CD4-positive, alpha-beta T cell treated with Interleukin-6 at 100 ng/mL for 8 hours (primary cell): ENCODE results near the gene LRRN4.

Experiments used
- DNase-seq: peaks from one replicate; pipeline ENCODE4 v3.0.0-alpha.2; 2020; ENCODE audit warnings: mixed read lengths, low spot score

The LRRN4 gene

DNA sequence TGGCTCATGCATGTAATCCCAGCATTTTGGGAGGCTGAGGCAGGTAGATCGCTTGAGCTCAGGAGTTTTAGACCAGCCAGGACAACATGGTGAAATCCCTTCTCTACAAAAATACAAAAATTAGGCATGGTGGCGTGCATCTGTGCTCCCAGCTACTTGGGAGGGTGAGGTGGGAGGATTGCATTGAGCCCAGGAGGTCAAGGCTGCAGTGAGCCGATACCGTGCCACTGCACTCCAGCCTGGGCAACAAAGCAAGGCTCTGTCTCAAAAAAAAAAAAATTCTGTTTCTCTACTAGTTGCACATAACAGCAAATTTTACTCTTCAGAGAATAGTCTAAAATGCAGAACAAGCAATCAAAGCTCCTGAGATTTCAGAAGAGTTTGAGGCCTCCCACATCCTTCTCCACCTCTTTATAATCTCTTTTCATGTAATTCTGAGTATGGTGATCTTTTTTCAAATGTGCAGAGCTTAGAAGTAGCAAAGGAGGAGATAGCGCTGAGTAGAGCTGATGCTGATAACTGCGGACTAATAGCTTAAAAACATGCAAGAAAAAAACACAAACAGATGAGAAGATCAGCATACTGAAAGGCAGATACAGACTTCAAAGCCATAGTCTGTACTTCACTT lies 23.3 kb downstream of the LRRN4 start:
- DNase-seq: no peak

DNA sequence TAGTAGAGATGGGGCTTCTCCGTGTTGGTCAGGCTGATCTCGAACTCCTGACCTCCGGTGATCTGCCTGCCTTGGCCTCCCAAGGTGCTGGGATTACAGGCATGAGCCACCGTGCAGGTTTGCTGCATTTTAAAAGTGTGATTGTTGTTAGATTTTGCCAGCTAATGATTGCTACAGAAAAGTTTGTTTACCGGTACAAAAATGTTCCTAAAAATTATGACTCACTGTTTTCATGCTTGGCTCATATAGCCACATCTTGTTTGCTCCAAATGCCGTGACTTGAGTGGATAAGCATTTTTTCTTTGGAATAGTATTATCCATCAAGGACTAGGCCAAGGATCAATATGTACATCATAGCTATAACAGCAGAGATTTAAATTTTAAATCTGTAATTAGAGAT lies 24.3 kb downstream of the LRRN4 start:
- no peak for DNase-seq

DNA sequence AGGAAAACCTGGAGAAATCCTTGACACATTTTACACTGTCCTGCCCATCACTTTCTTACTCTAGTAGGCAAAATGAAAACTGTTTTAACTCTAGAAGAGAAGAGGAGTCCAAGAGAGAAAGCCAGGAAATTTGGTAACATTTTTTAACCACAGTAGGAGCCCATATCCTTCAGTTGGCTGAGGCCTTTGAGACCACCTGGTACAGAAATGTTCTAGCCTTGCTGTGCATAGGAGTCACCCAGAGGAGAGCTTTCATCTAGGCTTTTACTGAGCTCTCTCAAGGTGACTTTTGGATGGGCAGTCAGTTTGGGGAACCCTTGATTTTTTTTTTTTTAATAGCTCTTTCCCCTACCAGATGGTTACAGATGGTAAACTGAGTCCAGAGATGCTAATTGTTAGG lies 25.0 kb downstream of the LRRN4 start:
- DNase-seq: no peak

DNA sequence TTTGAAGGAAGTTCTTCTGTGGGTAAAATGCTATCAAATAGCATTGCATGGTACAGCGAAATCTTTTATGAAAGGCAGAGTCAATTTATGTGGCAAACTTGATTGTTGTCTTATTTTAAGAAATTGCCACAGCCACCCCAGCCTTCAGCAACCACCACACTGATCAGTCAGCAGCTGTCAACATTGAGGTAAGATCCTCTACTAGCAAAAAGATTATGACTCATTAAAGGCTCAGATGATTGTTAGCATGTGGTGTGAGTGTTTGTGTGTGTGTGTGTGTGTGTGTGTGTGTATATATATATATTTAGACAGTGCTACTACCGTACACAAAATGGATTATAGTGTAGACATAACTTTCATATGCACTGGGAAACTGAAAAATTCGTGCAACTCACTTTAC lies 27.8 kb downstream of the LRRN4 start:
- no peak for DNase-seq

DNA sequence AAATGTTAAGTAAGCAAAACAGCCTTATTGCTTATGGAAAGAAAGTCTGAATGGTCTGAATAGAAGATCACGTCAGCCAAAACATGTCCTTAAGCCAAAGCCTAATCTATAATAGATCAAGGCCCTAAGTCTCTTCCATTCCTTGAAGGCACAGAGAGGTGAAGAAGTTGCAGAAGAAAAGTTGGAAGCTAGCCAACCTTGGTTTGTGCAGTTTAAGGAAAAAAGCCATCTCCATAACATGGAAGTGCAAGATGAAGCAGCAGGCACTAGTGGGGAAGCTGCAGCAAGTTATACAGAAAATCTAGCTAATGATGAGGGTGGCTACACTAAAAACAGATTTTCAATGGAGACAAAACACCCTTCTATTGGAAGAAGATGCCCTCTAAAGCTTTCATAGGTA lies 29.1 kb downstream of the LRRN4 start:
- no peak for DNase-seq

DNA sequence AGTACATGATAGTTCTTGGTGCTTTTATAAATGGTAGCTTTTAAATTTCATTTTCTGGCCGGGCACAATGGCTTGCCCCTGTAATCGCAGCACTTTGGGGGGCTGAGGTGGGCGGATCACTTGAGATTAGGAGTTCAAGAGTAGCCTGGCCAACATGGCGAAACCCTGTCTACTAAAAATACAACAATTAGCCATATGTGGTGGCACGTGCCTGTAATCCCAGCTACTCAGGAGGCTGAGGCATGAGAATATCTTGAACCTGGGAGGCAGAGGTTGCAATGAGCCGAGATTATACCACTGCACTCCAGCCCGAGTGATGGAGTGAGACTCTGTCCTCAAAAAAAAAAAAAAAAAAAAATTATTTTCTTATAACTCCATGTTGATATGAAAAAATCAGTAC lies 36.0 kb downstream of the LRRN4 start:
- DNase-seq: no peak

DNA sequence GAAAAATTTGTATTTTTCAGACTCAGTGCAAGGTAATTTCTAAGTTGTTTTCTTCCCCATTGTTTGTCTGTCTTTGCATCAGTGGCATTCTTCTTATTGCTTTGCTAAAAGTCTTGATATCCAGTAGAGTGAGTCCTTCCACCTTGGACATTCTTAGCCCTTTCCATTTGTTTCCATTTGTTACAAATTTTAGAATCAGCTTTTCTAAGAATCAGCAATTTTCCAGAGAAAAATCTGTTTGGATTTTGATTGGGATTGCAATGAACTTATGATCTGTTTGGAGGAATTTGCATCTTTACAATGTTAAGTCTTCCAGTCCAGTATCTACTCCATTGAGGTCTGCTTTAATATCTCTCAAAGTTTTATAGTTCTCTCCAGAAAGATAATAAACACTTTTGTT lies 36.4 kb downstream of the LRRN4 start:
- DNase-seq: no peak

DNA sequence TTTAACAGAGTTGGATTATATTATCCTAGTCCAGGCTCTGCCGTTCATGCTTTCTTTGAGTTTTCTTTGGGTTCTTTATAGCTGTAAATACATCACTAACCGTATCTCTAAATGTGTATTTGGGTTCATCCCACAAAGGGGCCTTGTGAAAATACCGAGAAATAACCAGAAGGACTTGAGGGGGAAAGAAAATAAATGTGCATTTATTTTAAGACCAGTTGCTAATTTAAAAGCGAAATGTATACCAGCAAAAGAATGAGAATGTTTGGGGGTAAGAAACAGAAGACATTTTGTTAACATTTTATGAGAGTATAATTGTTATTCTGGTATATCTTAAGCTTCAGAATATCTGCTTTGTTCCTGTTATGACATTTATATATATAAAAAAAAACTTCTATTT lies 38.9 kb downstream of the LRRN4 start:
- no peak for DNase-seq

DNA sequence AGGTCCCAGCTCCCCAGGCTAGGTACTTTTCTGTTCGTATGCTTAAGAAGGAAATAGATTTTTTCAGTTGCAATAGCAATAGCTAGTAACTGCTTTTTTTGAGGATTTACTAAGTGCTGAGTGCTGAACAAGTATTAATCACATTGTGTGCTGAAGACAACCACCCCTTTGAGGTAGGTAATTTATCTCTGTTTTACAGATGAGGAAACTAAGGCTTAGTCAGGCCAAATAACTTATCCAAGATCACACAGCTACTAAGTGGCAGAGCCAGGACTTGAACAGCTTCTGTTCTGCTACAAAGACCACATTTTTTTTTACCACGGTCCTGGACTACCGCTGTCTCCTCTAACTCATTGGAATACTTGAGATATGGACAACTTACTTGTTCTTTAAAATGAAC lies 39.8 kb downstream of the LRRN4 start:
- no peak for DNase-seq

DNA sequence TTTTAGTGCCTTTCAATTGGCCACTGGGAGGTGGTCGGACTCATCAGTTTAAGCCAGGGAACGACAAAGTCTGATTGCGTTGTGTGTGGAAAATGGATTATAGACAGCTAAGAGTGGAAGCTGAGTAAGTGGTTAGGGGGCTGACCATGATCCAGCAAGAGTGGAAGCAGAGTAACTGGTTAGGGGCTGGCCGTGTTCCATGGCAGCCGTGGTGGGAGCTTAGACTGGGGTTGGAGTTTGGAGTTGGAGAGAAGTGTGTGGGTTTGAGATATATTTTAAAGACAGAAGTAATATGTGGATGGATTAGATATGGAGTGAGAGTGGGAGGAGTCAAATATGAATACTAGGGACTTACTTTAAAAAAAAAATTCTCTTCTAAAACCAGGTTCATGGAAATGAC lies 41.7 kb downstream of the LRRN4 start:
- DNase-seq: no peak

DNA sequence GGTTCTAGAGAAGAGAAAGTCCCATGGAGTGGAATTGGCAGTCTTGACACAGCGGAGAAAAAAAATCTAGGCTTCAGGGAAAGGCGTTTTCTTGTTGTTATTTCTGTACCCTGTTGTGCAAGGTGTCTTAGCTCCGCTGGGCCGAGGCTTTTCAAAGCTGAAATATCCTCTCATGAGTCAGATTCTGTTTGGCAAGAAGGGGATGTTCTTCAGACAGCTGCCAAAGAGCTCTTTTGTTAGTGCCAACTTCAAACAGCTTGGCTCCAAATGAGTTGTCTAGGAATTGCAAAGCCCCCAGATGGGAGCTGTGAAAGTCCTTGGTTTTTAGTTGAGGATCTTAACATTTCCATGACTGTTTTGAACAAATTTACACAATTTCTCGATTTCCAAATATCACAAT lies 45.6 kb downstream of the LRRN4 start:
- DNase-seq: no peak

DNA sequence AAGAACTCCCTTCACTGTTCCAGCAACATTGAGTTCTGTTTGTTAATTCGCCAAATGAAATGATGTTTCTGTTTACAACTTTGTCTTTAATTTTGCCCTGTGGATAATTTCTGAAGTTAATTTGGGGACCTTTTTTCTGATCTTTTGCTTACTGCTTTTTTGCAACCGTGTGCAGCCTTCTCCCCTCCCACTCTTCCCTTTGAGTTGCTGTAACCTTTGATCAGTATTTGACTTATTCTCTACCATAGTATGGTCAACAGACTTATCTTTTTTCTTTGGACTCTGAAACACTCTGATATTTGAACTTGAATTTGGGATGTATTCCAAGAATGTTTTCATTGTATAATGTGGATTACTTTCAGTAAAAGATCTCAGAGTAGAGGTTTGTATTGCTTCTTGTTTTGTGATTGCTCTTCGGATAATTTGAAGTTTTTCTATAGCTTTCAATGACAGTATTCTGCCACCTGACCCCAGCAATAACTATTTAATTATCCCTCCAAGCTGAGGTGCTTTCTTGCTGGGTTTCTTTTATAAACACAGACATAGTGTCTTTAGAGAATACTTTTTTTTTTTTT lies 46.2 kb downstream of the LRRN4 start:
- DNase-seq: no peak

DNA sequence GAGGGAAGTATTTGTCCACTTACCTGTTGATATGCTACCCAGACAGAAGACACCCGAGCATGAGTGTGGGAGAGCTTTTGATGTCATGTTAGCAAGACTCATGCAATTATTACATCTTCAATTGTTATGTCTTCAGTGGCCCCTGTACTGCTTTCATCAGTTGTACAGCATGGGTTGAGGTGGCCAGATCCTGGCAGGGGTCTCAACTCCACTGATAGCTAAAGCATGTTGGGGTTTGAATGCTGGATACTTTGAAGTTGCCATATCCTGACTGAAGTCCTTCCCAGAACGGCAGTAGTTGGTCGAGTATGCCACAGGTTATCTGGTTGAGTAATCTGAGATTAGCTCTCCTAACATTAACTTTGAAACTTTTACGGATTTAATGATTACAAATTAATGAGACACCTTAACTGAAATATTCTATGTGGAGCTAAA lies 46.7 kb downstream of the LRRN4 start:
- DNase-seq: no peak

DNA sequence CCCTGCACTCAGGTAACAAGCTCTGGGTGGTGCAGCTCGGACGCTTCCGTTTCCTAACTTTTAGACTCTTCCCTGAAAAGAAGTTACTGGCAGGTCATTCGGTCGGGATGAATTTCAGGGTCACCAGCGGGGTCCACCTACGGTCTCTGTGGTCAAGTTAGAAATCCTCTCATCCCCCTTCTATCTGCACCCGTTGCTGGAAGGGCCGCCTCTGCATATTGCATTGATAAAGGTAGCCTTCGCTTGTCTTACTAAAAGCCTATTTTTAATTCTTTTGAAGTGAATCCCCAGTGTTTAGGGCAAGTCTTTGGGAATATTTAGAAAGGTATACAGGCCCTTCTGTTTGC lies 47.3 kb downstream of the LRRN4 start:
- no peak for DNase-seq

DNA sequence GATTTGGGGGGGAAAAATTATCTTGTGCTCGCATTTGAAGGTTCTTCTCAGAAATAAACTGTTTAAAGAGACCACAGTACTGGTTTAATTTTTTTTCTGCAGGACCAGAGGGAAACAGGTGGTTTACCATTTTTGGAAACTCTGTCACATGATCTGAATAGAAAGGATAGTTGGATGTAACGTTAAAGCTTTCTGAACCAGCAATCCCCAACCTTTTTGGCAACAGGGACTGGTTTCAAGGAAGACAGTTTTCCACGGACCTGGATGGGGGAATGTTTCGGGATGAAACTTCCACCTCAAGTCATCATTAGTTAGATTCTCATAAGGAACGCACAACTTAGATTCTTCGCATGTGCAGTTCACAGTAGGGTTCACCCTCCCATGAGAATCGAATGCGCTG lies 53.0 kb downstream of the LRRN4 start:
- no peak for DNase-seq

DNA sequence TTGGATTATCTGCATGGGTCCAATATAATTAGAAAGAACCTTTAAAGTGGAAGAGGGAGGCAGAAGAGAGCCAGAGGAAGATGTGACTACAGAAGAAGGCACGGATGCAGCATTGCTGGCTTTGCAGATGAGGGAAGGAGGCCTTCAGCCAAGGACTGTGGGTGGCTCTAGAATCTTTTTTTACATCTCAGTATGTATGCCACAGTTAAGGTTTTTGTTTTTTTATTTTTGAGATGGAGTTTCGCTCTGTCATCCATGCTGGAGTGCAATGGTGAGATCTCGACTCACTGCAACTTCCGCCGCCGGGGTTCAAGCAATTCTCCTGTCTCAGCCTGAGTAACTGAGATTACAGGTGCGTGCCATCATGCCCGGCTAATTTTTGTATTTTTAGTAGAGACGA lies 54.1 kb downstream of the LRRN4 start:
- DNase-seq: no peak

DNA sequence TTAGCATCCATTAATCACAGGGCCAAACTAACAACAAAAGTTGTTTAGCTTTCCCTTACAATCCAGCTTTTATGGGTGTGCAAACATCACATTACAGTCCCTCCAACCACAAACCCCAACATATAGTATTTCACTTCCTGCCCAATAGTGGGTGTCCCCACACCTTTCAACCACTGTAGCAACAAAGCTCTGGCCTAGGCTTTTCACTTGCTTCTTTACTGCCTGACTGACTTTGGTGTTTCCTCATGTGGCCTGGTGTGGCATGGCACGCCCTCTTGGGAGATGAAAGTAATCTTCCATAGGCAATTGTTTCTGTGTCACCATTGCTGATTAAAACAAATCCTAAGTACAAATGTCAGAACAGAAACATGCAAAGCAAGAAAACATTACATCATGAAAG lies 57.1 kb downstream of the LRRN4 start:
- DNase-seq: peak; percentile 49

DNA sequence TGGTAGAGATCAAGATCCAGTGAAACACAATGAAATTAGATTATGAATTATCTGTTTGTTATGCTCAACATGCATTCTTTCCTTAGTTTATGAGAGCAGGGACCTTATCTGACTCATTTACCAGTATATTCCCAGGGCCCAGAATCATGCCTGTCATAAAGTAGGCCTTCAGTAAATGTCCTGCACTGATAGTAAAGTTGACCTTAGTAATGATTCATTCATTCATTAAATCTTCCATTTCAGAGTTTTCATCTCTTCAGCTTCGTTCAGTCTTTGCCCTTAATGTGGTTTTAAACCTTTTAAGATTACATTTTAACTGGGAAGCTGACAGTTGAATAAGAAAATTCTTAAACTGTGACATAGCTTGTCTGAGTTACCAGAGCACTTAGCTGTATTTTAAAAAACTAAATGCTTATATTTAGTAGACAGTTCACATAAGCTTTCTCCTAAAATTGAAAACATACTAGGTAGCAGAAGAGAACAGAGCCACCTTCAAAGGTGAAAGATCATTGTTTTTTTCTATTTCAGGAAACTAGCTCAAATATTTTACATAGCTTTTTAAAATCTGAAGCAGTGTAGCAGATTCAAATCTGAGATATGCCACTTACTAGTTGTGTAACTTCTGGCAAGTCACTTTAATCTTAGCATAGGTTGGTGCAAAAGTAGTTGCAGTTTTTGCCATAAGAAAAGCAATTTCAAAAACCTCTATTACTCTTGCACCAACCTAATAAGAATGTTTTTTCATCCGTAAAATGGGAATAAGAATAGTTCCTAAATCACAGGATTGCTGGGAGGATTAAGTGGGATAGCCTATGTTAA lies 62.0 kb downstream of the LRRN4 start:
- no peak for DNase-seq

DNA sequence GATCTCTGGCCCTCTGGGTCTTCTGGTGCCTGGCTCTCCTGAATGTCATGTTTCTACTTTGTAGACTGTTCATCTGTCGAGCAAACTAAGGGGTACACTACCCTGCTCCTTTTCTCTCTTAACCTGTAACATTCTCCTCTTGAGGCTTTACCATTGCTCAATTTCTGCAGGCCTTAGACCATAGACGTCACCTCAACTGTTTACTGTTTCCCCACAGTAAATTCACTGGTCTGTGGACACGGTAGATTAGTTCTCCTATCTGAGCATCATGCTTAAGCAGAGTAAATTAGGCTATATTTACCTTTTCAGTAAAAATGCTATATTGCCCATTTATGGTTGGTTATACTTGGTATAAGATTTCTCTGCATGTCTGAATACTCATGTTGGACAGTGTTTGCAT lies 62.9 kb downstream of the LRRN4 start:
- no peak for DNase-seq
